KOPT-K1 (cell line): ENCODE measurements around the gene CNTN1.

Experiments
- H3K27ac ChIP-seq: fragments of 200-600 bp; sonication (generic); 2 replicates; pipeline ENCODE4 v1.5.1; 2016; ENCODE audit warnings: antibody characterized with exemption, mild to moderate bottlenecking, low read depth, low read length; ENCODE audit not compliant: poor library complexity, severe bottlenecking
- H3K36me3 ChIP-seq: fragments of 200-600 bp; sonication (generic); 2 replicates; pipeline ENCODE4 v1.5.1; 2017; ENCODE audit warnings: antibody characterized with exemption, mild to moderate bottlenecking, low read length, moderate library complexity; ENCODE audit not compliant: insufficient read depth
- H3K9me3 ChIP-seq: fragments of 200-600 bp; sonication (generic); 2 replicates; pipeline ENCODE4 v1.5.1; 2017; ENCODE audit warnings: antibody characterized with exemption, low read length, mild to moderate bottlenecking; ENCODE audit not compliant: insufficient read depth, poor library complexity, severe bottlenecking

The CNTN1 gene

GRCh38 chr12:40691913-40692764 is at the start of gene CNTN1:
Gene CNTN1, plus strand, starts transcription at chr12:40692439.
- H3K36me3 ChIP-seq, result no peaks in the 10 kb centered on the region
- no peaks in the 10 kb centered on the region for H3K9me3 ChIP-seq
- H3K27ac ChIP-seq, result no peak within 1 kb of the TSS

GRCh38 chr12:40643506-40643905 is 48.7 kb upstream of the CNTN1 start:
- no peaks in the 10 kb centered on the region for H3K9me3 ChIP-seq
- H3K27ac ChIP-seq, result no peak overlapping the region
- H3K36me3 ChIP-seq, result no peaks in the 10 kb centered on the region

GRCh38 chr12:40643976-40644375 is 48.3 kb upstream of the CNTN1 start:
- H3K9me3 ChIP-seq, result no peaks in the 10 kb centered on the region
- H3K27ac ChIP-seq, result no peak overlapping the region
- H3K36me3 ChIP-seq, result no peaks in the 10 kb centered on the region

- H3K27ac ChIP-seq, result no peak overlapping the region
Measured at GRCh38 chr12:40644708-40645107, 47.5 kb upstream of the CNTN1 start.

GRCh38 chr12:40645361-40645760 is 46.9 kb upstream of the CNTN1 start:
- Histone ChIP-seq H3K9me3 (no peaks in the 10 kb centered on the region), H3K27ac (no peak overlapping the region), H3K36me3 (no peaks in the 10 kb centered on the region)

More at GRCh38 chr12:40644708-40645107, 47.5 kb upstream of the CNTN1 start:
- Histone ChIP-seq H3K9me3 (no peaks in the 10 kb centered on the region), H3K36me3 (no peaks in the 10 kb centered on the region)

GRCh38 chr12:40646456-40646855 is 45.8 kb upstream of the CNTN1 start:
- no peaks in the 10 kb centered on the region for H3K36me3 ChIP-seq
- H3K9me3 ChIP-seq, result no peaks in the 10 kb centered on the region
- no peak overlapping the region for H3K27ac ChIP-seq

- Histone ChIP-seq H3K27ac (no peak overlapping the region), H3K36me3 (no peaks in the 10 kb centered on the region), H3K9me3 (no peaks in the 10 kb centered on the region)
Measured at GRCh38 chr12:40646911-40647310, 45.3 kb upstream of the CNTN1 start.

- Histone ChIP-seq H3K9me3 (no peaks in the 10 kb centered on the region), H3K27ac (no peak overlapping the region), H3K36me3 (no peaks in the 10 kb centered on the region)
Measured at GRCh38 chr12:40647651-40648050, 44.6 kb upstream of the CNTN1 start.

- Histone ChIP-seq H3K9me3 (no peaks in the 10 kb centered on the region), H3K27ac (no peak overlapping the region), H3K36me3 (no peaks in the 10 kb centered on the region)
Measured at GRCh38 chr12:40648519-40648918, 43.7 kb upstream of the CNTN1 start.

GRCh38 chr12:40650038-40650704 is 42.1 kb upstream of the CNTN1 start:
- H3K36me3 ChIP-seq, result no peaks in the 10 kb centered on the region
- no peak overlapping the region for H3K27ac ChIP-seq
- no peaks in the 10 kb centered on the region for H3K9me3 ChIP-seq

GRCh38 chr12:40655451-40655850 is 36.8 kb upstream of the CNTN1 start:
- no peaks in the 10 kb centered on the region for H3K36me3 ChIP-seq
- no peak overlapping the region for H3K27ac ChIP-seq
- H3K9me3 ChIP-seq, result no peaks in the 10 kb centered on the region

GRCh38 chr12:40662366-40662765 is 29.9 kb upstream of the CNTN1 start:
- H3K27ac ChIP-seq, result no peak overlapping the region
- H3K9me3 ChIP-seq, result peaks cover 8% of the 10 kb centered on the region
- H3K36me3 ChIP-seq, result no peaks in the 10 kb centered on the region

- H3K27ac ChIP-seq, result no peak overlapping the region
- H3K9me3 ChIP-seq, result peaks cover 8% of the 10 kb centered on the region
- H3K36me3 ChIP-seq, result no peaks in the 10 kb centered on the region
Measured at GRCh38 chr12:40663781-40664180, 28.5 kb upstream of the CNTN1 start.

- Histone ChIP-seq H3K27ac (no peak overlapping the region), H3K36me3 (no peaks in the 10 kb centered on the region), H3K9me3 (no peaks in the 10 kb centered on the region)
Measured at GRCh38 chr12:40668099-40668529, 24.1 kb upstream of the CNTN1 start.

- H3K27ac ChIP-seq, result no peak overlapping the region
- no peaks in the 10 kb centered on the region for H3K36me3 ChIP-seq
- H3K9me3 ChIP-seq, result no peaks in the 10 kb centered on the region
Measured at GRCh38 chr12:40672741-40673271, 19.4 kb upstream of the CNTN1 start.
